ENCODE results near the gene KCNJ4. TPM values are rescaled to one million over a fixed set of nuclear protein-coding genes. Genes with fewer than 3 reads are reported as not detected.
A peak's percentile ranks its signal among the peaks of the same experiment; 100 is the strongest.

KCNJ4 gene
- total and polyA plus RNA-seq, 10 of the 15 experiments (the other 5 are each of a cell fraction or from before 2014, with no cell fraction given) = not detected

DNA sequence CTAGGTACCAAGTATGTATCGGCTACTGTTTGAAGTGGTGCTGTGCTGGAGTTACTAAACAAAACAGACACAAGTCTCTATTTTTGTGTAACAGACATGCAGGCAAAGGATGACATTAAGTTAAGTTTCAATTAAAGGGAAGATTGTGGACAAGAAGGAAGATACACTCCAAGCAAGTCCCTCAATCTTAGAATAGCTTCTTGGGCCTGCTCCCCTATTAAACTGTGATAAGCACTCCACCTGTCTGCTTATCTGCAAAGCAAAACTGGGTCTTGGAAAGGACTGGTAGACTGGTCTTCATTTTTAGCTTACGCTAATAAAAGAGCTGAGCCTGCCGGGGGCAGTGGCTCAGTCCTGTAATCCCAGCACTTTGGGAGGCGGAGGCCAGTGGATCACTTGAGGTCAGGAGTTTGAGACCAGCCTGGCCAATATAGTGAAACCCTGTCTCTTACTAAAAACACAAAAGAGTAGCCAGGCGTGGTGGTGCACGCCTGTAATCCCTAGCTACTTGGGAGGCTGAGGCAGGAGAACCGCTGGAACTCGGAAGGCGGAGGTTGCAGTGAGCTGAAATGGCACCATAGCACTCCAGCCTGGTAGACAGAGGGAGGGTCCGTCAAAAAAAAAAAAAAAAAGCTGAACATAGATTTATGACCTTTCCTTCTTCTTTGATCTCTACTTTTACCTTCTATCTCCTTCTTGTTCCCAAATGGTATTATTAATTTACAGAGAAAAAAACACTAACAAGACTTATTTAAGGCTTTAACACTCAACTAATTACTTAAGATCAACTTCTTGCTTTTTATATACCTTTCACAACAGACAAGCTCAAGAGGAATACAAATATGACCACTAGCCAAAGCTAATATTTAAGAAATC is 47.0 kb upstream of the KCNJ4 start:
- in situ Hi-C loops (cut with MboI) = no loop called here
- SMC1A ChIA-PET (ENCODE audit: uncharacterized antibody, unreplicated experiment) = interaction anchor here (0.6 to 2.9 kb wide), 7 partner anchors 9 to 197 kb away, joined by 3 to 14 read pairs (median 3); no protein-coding TSS in a partner anchor
- 86% methylated on average over 6 of the region's 10 CpGs for WGBS (ENCODE audit: insufficient coverage, insufficient replicate concordance, low lambda C conversion rate, missing lambda C conversion rate)
- DNase-seq (ENCODE audit: low read depth, low spot score) = no peak
- Histone ChIP-seq H3K4me2 (ENCODE audit: control insufficient read depth, insufficient read depth) (peak overlapping the region; percentile 88), H3K36me3 (ENCODE audit: control insufficient read depth in 2 of 2, insufficient read depth in 2 of 2, low read length in 1 of 2) (peaks cover 8 to 52% of the 10 kb centered on the region in 2 experiments), H3K27ac (ENCODE audit: control insufficient read depth, insufficient read depth) (no peak overlapping the region), H2AFZ (ENCODE audit: control insufficient read depth, low read depth, low read length) (no peak overlapping the region), H4K20me1 (ENCODE audit: control insufficient read depth, insufficient read depth) (peaks cover 7% of the 10 kb centered on the region; the same call in 1 of the 2 replicates), H3K9ac (ENCODE audit: control insufficient read depth, insufficient read depth, low read length) (no peak overlapping the region), H3K9me3 (replicated peaks; ENCODE audit: control insufficient read depth, insufficient read depth, low read length) (no peaks in the 10 kb centered on the region), H3K4me3 (peak overlapping the region; percentile 96; the same call in 1 of the 2 replicates), H3K4me1 (ENCODE audit: control insufficient read depth, insufficient read depth, low read length) (no peaks in the 10 kb centered on the region; the same call in 1 of the 2 replicates), H3K79me2 (ENCODE audit: control insufficient read depth, insufficient read depth, low read length) (peaks cover 76% of the 10 kb centered on the region), H3K27me3 (replicated peaks in 1 of 2; ENCODE audit: control insufficient read depth in 2 of 2, insufficient read depth in 2 of 2, low read length in 1 of 2) (no peaks in the 10 kb centered on the region)
- POLR2A ChIA-PET = interaction anchor here (0.5 to 1.7 kb wide), 9 partner anchors 11 to 362 kb away, joined by 3 to 9 read pairs (median 4); partner anchors contain the start of genes DMC1, KDELR3 and TOMM22
- TF ChIP-seq, protein P1, sequence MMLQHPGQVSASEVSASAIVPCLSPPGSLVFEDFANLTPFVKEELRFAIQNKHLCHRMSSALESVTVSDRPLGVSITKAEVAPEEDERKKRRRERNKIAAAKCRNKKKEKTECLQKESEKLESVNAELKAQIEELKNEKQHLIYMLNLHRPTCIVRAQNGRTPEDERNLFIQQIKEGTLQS (IDR thresholded peaks at IDR 0.05; ENCODE audit: borderline replicate concordance, extremely low read depth, low read depth, low read length) = no peak
- 0 out of 2 replicates have a peak, but pooled peaks have one; percentile 14 for TF ChIP-seq SMAD5 (IDR thresholded peaks at IDR 0.05; ENCODE audit: low read depth)
- TF ChIP-seq, protein P2, sequence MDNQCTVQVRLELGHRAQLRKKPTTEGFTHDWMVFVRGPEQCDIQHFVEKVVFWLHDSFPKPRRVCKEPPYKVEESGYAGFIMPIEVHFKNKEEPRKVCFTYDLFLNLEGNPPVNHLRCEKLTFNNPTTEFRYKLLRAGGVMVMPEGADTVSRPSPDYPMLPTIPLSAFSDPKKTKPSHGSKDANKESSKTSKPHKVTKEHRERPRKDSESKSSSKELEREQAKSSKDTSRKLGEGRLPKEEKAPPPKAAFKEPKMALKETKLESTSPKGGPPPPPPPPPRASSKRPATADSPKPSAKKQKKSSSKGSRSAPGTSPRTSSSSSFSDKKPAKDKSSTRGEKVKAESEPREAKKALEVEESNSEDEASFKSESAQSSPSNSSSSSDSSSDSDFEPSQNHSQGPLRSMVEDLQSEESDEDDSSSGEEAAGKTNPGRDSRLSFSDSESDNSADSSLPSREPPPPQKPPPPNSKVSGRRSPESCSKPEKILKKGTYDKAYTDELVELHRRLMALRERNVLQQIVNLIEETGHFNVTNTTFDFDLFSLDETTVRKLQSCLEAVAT (IDR thresholded peaks at IDR 0.05) = 0 out of 2 replicates have a peak, but pooled peaks have one; percentile 45
- RAD21 ChIA-PET (ENCODE audit: unreplicated experiment) = interaction anchor here (1.0 to 1.7 kb wide), 2 partner anchors 68 to 70 kb away, joined by 3 to 6 read pairs; partner anchors contain the start of gene DMC1
- no peak for FAIRE-seq
- no peak for ATAC-seq
- no TSS peak for BruUV-seq (replicated peaks)
- intact Hi-C loops (cut with micrococcal nuclease; ENCODE audit: unreplicated experiment) = loop anchor here (10.0 kb wide), 1 partner anchor 203 kb away; the partner anchor contains the start of genes GTPBP1 and JOSD1
- CTCF ChIA-PET = interaction anchor here (0.9 to 2.8 kb wide), 4 partner anchors 8 to 69 kb away, joined by 3 to 20 read pairs (median 5); partner anchors contain the start of gene DMC1
